ENCODE data around the gene EDC4.
"Not testable (repeated sequence)": the region's sequence is repeated elsewhere in the genome, so short reads cannot be mapped to it uniquely, and the experiment has no call there.

Gene EDC4

GRCh38 chr16:67862623-67863583, 9.9 kb upstream of the EDC4 start:
- TF ChIP-seq CTCF (IDR thresholded peaks at IDR 0.05; ENCODE audit: low read depth, low read length), result no peak
- H3K4me3 ChIP-seq (ENCODE audit: low read depth, low read length), result no peak overlapping the region

- H3K4me3 ChIP-seq (ENCODE audit: low read depth, low read length), result not testable (repeated sequence)
Observed at GRCh38 chr16:67864044-67864443, 8.8 kb upstream of the EDC4 start.

GRCh38 chr16:67864594-67864993, 8.3 kb upstream of the EDC4 start:
- no peak for TF ChIP-seq CTCF (IDR thresholded peaks at IDR 0.05; ENCODE audit: low read depth, low read length)
- no peak overlapping the region for H3K4me3 ChIP-seq (ENCODE audit: low read depth, low read length)

GRCh38 chr16:67865318-67865717, 7.5 kb upstream of the EDC4 start:
- no peak overlapping the region for H3K4me3 ChIP-seq (ENCODE audit: low read depth, low read length)
- no peak for TF ChIP-seq CTCF (IDR thresholded peaks at IDR 0.05; ENCODE audit: low read depth, low read length)

GRCh38 chr16:67868290-67868689, 4.6 kb upstream of the EDC4 start:
- TF ChIP-seq CTCF (IDR thresholded peaks at IDR 0.05; ENCODE audit: low read depth, low read length), result no peak
- H3K4me3 ChIP-seq (ENCODE audit: low read depth, low read length), result no peak overlapping the region

- no peak overlapping the region for H3K4me3 ChIP-seq (ENCODE audit: low read depth, low read length)
- TF ChIP-seq CTCF (IDR thresholded peaks at IDR 0.05; ENCODE audit: low read depth, low read length), result no peak
Observed at GRCh38 chr16:67869653-67870052, 3.2 kb upstream of the EDC4 start.

- TF ChIP-seq CTCF (IDR thresholded peaks at IDR 0.05; ENCODE audit: low read depth, low read length), result no peak
Observed at GRCh38 chr16:67871256-67871655, 1.6 kb upstream of the EDC4 start.

More at GRCh38 chr16:67871256-67871655, 1.6 kb upstream of the EDC4 start:
- H3K4me3 ChIP-seq (ENCODE audit: low read depth, low read length), result no peak overlapping the region

Data from WI38 (cell line).